CD4-positive, CD25-positive, alpha-beta regulatory T cell (primary cell): Measurements from ENCODE around the gene NOTCH3. TPM values are rescaled to one million over a fixed set of nuclear protein-coding genes. Genes with fewer than 3 reads are reported as not detected.

Experiments
- ATAC-seq, 2 donors: fragments of 150-1000 bp; cut with Tn5 transposase; one replicate each; pipeline ENCODE4 v1.10.0; 2021; ENCODE audit warnings: low read depth in 2 of 2, moderate number of reproducible peaks in 2 of 2, moderate library complexity in 1 of 2
- DNase-seq, 3 donors: peaks; one replicate each; pipeline versions ENCODE4 v3.0.0 to v3.0.0-alpha.2; 2012 to 2022; ENCODE audit warnings: mixed read lengths in 1 of 3
- H3K27ac ChIP-seq: one replicate; pipeline ENCODE4 v1.7.0; 2013; ENCODE audit warnings: mild to moderate bottlenecking, low read length; ENCODE audit not compliant: insufficient read depth, poor library complexity, severe bottlenecking
- H3K27me3 ChIP-seq: one replicate; pipeline ENCODE4 v1.7.0; 2013; ENCODE audit warnings: low read length; ENCODE audit not compliant: control insufficient read depth, insufficient read depth
- H3K36me3 ChIP-seq: one replicate; pipeline ENCODE4 v1.7.0; 2013; ENCODE audit warnings: mild to moderate bottlenecking, low read length, moderate library complexity; ENCODE audit not compliant: control insufficient read depth, insufficient read depth
- H3K4me1 ChIP-seq: 2 replicates; pipeline ENCODE4 v1.7.0; 2013; ENCODE audit warnings: mild to moderate bottlenecking, low read length; ENCODE audit not compliant: insufficient read depth, control insufficient read depth, poor library complexity, severe bottlenecking
- H3K4me3 ChIP-seq: one replicate; pipeline ENCODE4 v1.7.0; 2013; ENCODE audit warnings: low read depth, mild to moderate bottlenecking, low read length, moderate library complexity
- H3K9me3 ChIP-seq, 2 experiments: 1 replicate in 1 of 2; 2 replicates in 1 of 2; pipeline ENCODE4 v1.7.0; 2013; ENCODE audit warnings: low read length in 2 of 2, mild to moderate bottlenecking in 1 of 2, moderate library complexity in 1 of 2; ENCODE audit not compliant: control insufficient read depth in 2 of 2
- H3K27ac Mint-ChIP-seq, 3 donors: one replicate each; pipeline ENCODE4 v1.8.0; 2020 to 2022; ENCODE audit warnings: mild to moderate bottlenecking in 3 of 3, mixed read lengths in 3 of 3, moderate library complexity in 2 of 3
- H3K27me3 Mint-ChIP-seq: one replicate; pipeline ENCODE4 v1.8.0; 2022; ENCODE audit warnings: mild to moderate bottlenecking, mixed read lengths
- H3K36me3 Mint-ChIP-seq: one replicate; pipeline ENCODE4 v1.8.0; 2020; ENCODE audit warnings: mixed read lengths
- H3K4me1 Mint-ChIP-seq, 4 donors: one replicate each; pipeline ENCODE4 v1.8.0; 2020 to 2022; ENCODE audit warnings: mixed read lengths in 4 of 4, mild to moderate bottlenecking in 1 of 4
- H3K4me3 Mint-ChIP-seq, 4 donors: one replicate each; pipeline ENCODE4 v1.8.0; 2020 to 2022; ENCODE audit warnings: mild to moderate bottlenecking in 4 of 4, mixed read lengths in 4 of 4, moderate library complexity in 3 of 4
- H3K9me3 Mint-ChIP-seq, 7 donors: one replicate each; pipeline ENCODE4 v1.8.0; 2020 to 2022; ENCODE audit warnings: mixed read lengths in 7 of 7, mild to moderate bottlenecking in 3 of 7, moderate library complexity in 2 of 7
- polyA plus RNA-seq, 4 donors: library from polyadenylated mRNA; unstranded; fragments of 300-500 nt; fragmentation: Illumina TruSeq; gene quantifications; one replicate each; pipeline ENCODE4 v1.2.3, GENCODE V29; 2021
- total RNA-seq: library from RNA; stranded (reverse); gene quantifications from one replicate; pipeline ENCODE4 v1.2.3, GENCODE V29; 2022

Gene NOTCH3
- total and polyA plus RNA-seq, 5 donors from 2014 or later, result not detected

- Mint-ChIP-seq H3K27ac (peak overlapping the region in 1 of 3 donors; percentile 48), H3K27me3 (peaks cover 5% of the 10 kb centered on the region), H3K4me1 (peaks cover 0 to 25% (median 13%) of the 10 kb centered on the region in 4 donors), H3K9me3 (no peaks in the 10 kb centered on the region), H3K4me3 (peak overlapping the region in 2 of 4 donors; percentile 69 to 92), H3K36me3 (peaks cover 36% of the 10 kb centered on the region)
- H3K27me3 ChIP-seq, result no peaks in the 10 kb centered on the region
- peaks cover 25% of the 10 kb centered on the region for H3K36me3 ChIP-seq
- H3K9me3 ChIP-seq, result no peaks in the 10 kb centered on the region
- no peak for DNase-seq
- ATAC-seq, result no peak
- H3K4me1 ChIP-seq, result peaks cover 22% of the 10 kb centered on the region
- no peak overlapping the region for H3K27ac ChIP-seq
- H3K4me3 ChIP-seq, result no peak overlapping the region
These were observed 78.3 kb downstream of the NOTCH3 start for GRCh38 chr19:15122331-15123030.

DNA sequence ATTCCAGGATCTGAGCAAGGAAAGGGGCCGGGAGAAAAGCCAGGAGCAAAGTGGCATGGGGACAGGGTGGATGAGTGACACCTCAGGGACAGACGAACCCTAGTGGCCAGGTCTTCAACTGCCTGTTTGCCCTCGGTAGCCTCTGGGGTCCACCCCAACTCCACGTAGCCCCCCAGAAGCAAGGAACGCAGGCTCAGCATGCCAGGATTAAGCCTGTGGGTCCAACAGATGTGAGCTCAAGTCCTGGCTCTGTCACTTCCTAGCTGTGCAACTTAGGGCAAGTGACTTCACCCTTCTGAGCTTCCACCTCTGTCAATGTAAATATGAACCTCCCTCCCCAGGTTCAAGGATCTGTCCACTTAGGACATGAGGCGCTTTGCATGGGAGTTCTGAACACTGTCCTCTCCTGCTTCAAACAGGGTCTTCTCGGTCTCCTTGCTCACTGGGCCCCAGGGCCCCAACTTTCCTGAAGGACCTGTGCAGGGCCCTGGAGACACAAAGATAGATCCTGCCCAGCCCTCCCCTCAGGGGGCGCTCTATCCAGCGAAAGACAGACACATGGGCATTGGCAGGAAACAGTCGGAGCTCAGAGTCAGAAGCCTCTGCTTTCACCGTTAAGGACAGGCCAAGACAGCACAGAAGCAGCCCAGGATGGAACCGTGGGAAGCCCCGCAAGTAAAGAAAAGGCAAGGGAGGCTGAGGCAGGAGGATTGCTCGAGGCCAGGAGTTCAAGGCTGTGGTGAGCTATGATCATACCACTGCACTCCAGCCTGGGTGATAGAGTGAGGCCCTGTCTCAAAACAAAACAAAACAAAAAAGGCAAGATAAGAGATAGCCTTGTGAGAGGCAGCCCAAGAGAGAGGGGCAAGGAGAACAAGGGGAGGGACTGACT is 80.4 kb downstream of the NOTCH3 start:
- no peaks in the 10 kb centered on the region for H3K9me3 ChIP-seq
- Mint-ChIP-seq H3K27me3 (peaks cover 2% of the 10 kb centered on the region), H3K4me1 (peaks cover 0 to 16% (median 10%) of the 10 kb centered on the region in 4 donors), H3K36me3 (peaks cover 44% of the 10 kb centered on the region), H3K4me3 (peak overlapping the region in 2 of 4 donors; percentile 24 to 67), H3K9me3 (no peaks in the 10 kb centered on the region), H3K27ac (no peak overlapping the region)
- peaks cover 16% of the 10 kb centered on the region for H3K4me1 ChIP-seq
- no peak for DNase-seq
- H3K27ac ChIP-seq, result no peak overlapping the region
- peaks cover 38% of the 10 kb centered on the region for H3K36me3 ChIP-seq
- no peaks in the 10 kb centered on the region for H3K27me3 ChIP-seq
- no peak overlapping the region for H3K4me3 ChIP-seq
- no peak for ATAC-seq

- no peaks in the 10 kb centered on the region for H3K27me3 ChIP-seq
These were observed 81.9 kb downstream of the NOTCH3 start for GRCh38 chr19:15118789-15119494.

DNA sequence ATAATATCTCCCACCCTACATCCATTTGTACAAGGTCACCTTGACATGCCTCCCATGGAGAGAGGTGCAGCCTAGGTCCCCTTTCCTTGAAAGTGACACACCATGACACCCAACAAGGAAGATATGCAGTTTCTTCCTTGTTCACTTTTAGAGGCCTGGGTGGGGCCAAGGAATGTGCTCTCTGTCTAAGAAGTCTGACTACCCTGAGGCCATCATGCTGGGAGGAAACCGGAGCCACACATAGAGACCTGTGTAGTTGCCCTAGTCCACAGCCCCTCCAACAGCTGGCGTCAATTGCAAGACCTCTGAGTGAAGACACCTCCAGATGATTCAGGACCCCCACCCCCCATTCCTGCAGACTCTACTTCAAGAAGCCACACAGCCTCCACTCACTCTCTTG is 82.5 kb downstream of the NOTCH3 start:
- Histone ChIP-seq H3K27ac (no peak overlapping the region), H3K27me3 (no peaks in the 10 kb centered on the region), H3K9me3 (no peaks in the 10 kb centered on the region), H3K4me3 (no peak overlapping the region), H3K36me3 (peaks cover 39% of the 10 kb centered on the region), H3K4me1 (no peaks in the 10 kb centered on the region)
- Mint-ChIP-seq H3K27ac (peak overlapping the region in 1 of 3 donors; percentile 56), H3K27me3 (no peaks in the 10 kb centered on the region), H3K4me1 (peaks cover 0 to 4% (median 0%) of the 10 kb centered on the region in 4 donors), H3K36me3 (peaks cover 44% of the 10 kb centered on the region), H3K9me3 (no peaks in the 10 kb centered on the region), H3K4me3 (no peak overlapping the region)
- ATAC-seq (no peak), DNase-seq (no peak)

More at GRCh38 chr19:15118789-15119494, 81.9 kb downstream of the NOTCH3 start:
- Mint-ChIP-seq H3K4me1 (peaks cover 0 to 7% (median 2%) of the 10 kb centered on the region in 4 donors), H3K9me3 (no peaks in the 10 kb centered on the region), H3K27ac (no peak overlapping the region), H3K4me3 (no peak overlapping the region), H3K36me3 (peaks cover 44% of the 10 kb centered on the region), H3K27me3 (no peaks in the 10 kb centered on the region)
- DNase-seq (no peak), ATAC-seq (no peak)
- Histone ChIP-seq H3K4me3 (no peak overlapping the region), H3K9me3 (no peaks in the 10 kb centered on the region), H3K4me1 (peaks cover 2% of the 10 kb centered on the region), H3K27ac (no peak overlapping the region), H3K36me3 (peaks cover 39% of the 10 kb centered on the region)

DNA sequence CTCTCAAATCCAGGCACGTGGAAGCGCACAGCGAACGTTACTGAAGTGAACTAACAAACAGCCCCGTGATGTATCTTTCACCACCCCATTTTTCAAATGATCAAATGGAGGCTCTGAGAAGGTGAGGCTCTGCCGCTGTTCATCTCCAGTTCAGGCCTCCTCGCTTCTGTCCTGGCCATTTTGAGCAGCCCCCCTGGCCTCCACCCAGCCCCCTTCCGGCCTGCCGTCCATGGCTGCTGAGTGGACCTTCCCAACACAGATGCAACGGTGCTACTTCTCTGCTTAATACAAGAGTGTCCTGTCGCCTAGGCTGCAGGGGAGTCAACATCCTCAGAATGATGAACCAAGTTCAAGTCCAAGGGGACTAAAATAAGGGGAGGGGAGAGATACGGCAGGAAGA is 83.9 kb downstream of the NOTCH3 start:
- no peak for ATAC-seq
- H3K36me3 Mint-ChIP-seq, result peaks cover 44% of the 10 kb centered on the region
- Histone ChIP-seq H3K9me3 (no peaks in the 10 kb centered on the region), H3K36me3 (peaks cover 36% of the 10 kb centered on the region), H3K4me3 (no peak overlapping the region), H3K27ac (no peak overlapping the region), H3K27me3 (no peaks in the 10 kb centered on the region), H3K4me1 (no peaks in the 10 kb centered on the region)
- no peak for DNase-seq
- H3K4me3 Mint-ChIP-seq, result no peak overlapping the region
- no peaks in the 10 kb centered on the region for H3K27me3 Mint-ChIP-seq
- no peak overlapping the region for H3K27ac Mint-ChIP-seq
- H3K9me3 Mint-ChIP-seq, result no peaks in the 10 kb centered on the region
- H3K4me1 Mint-ChIP-seq, result peaks cover 0 to 4% (median 0%) of the 10 kb centered on the region in 4 donors

DNA sequence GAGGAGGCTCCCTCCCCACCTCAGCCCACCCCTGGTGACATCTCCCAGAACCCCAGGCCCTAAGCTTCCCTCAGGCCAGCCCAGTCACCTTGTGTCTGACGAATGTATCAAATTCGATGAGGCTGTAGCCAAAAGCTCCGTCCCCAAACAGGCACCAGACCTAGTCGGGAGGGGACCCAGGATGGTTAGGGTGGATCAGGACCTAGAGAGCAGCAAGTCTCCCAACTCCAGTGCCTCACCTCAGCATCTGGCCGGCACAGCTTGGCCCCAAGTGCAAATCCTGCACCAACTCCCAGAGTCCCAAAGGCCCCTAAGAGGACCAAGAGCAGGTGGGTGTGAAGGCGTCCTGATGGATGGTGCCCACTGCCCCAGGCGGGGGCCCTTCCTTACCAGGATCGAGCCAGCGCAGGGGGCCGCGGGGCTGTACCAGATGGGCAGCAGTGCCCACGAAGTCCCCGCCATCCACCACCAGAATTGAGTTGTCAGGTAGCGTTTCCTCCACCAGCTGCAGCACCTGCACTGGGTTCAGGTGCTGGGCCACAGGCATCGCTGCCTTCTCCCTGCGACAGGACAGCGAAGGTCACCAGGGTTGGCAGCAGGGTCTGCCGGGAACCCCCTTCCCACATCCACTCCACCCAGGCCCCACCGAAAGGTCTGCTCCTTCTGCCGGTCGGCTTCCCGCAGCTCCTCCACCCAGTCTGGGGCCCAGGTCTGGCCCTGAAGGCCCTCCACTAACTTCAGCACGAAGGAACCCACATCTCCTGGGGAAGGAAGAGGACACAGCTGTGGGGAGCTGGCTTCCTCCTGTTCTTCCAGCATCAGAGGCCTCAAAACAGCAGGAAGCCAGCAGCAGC is 84.8 kb downstream of the NOTCH3 start:
- Mint-ChIP-seq H3K9me3 (no peaks in the 10 kb centered on the region), H3K36me3 (peaks cover 37% of the 10 kb centered on the region), H3K4me3 (no peak overlapping the region)

DNA sequence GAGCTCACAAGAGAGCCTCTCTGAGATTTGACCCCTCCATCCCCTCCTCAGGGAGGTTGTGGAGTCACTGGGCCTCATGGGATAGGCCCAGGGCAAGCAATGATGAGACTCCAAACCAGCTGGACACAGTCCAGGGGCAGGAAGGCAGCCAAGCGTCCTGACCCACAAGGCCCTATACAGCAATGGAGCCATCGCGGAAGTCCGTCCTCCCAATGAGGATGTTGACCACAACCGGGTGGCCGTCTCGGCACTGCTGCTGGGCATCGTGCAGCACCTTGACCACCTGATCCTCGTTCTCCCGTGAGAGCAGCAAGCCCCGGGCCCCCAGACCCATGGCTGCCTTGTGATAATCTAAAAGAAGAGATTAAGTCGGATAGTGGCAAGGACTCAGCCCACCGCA is 85.7 kb downstream of the NOTCH3 start:
- Mint-ChIP-seq H3K36me3 (peaks cover 30% of the 10 kb centered on the region), H3K27ac (no peak overlapping the region)

More for the DNA sequence above, 84.8 kb downstream of the NOTCH3 start:
- peaks cover 0 to under 1% (median 0%) of the 10 kb centered on the region in 4 donors for H3K4me1 Mint-ChIP-seq
- no peak for ATAC-seq
- DNase-seq, result no peak
- no peak overlapping the region for H3K27ac Mint-ChIP-seq
- H3K27me3 Mint-ChIP-seq, result no peaks in the 10 kb centered on the region
- Histone ChIP-seq H3K4me1 (no peaks in the 10 kb centered on the region), H3K9me3 (no peaks in the 10 kb centered on the region), H3K36me3 (peaks cover 36% of the 10 kb centered on the region), H3K4me3 (no peak overlapping the region), H3K27me3 (no peaks in the 10 kb centered on the region), H3K27ac (no peak overlapping the region)

More for the DNA sequence above, 85.7 kb downstream of the NOTCH3 start:
- DNase-seq, result no peak
- no peaks in the 10 kb centered on the region for H3K4me1 Mint-ChIP-seq
- peaks cover 36% of the 10 kb centered on the region for H3K36me3 ChIP-seq
- H3K9me3 Mint-ChIP-seq, result no peaks in the 10 kb centered on the region
- no peaks in the 10 kb centered on the region for H3K9me3 ChIP-seq
- H3K4me1 ChIP-seq, result no peaks in the 10 kb centered on the region
- H3K27me3 Mint-ChIP-seq, result no peaks in the 10 kb centered on the region
- H3K27ac ChIP-seq, result no peak overlapping the region
- no peaks in the 10 kb centered on the region for H3K27me3 ChIP-seq
- no peak for ATAC-seq
- no peak overlapping the region for H3K4me3 ChIP-seq
- H3K4me3 Mint-ChIP-seq, result no peak overlapping the region
